ENCODE measurements around the gene HOXC13. TPM values are rescaled to one million over a fixed set of nuclear protein-coding genes. Genes with fewer than 3 reads are reported as not detected.

HOXC13 gene
- polyA plus RNA-seq, 1 donor (not counting 4 experiments of a cell fraction or from before 2014, with no cell fraction given) = 4.8 TPM

- no peak overlapping the region for H3K4me3 ChIP-seq (ENCODE audit: control insufficient read depth in 2 of 3, extremely low read depth in 1 of 3, insufficient read depth in 2 of 3, low read depth in 1 of 3, low read length in 3 of 3)
- H3K9me3 ChIP-seq (ENCODE audit: control insufficient read depth, low read depth, low read length) = no peaks in the 10 kb centered on the region
- no peaks in the 10 kb centered on the region for H3K9me1 ChIP-seq (ENCODE audit: control insufficient read depth, extremely low read depth, insufficient read depth, low read length)
- no peaks in the 10 kb centered on the region for H4K20me1 ChIP-seq (ENCODE audit: control insufficient read depth, extremely low read depth, insufficient read depth, low read length)
- no peak overlapping the region for H3K27ac ChIP-seq (ENCODE audit: control insufficient read depth, insufficient read depth, low read length)
- dilution Hi-C loops (cut with MboI; ENCODE audit: extremely low pct_ligation_motif_present, low sequenced_read_pairs) = loop anchor here (25.0 kb wide), 1 partner anchor 168 kb away; the partner anchor contains the start of gene CISTR
- no peak overlapping the region for H2AFZ ChIP-seq (ENCODE audit: control insufficient read depth, low read length)
- peaks cover 91% of the 10 kb centered on the region for H3K27me3 ChIP-seq (ENCODE audit: control insufficient read depth, extremely low read depth, insufficient read depth, low read length)
- no peak overlapping the region for H3K4me2 ChIP-seq (ENCODE audit: control insufficient read depth, extremely low read depth, insufficient read depth, low read depth, low read length)
- TF ChIP-seq EZH2 (IDR thresholded peaks at IDR 0.05; ENCODE audit: low read length) = peak; percentile 26
- TF ChIP-seq CTCF (optimal IDR thresholded peaks at IDR 0.05 in 1 of 3, IDR thresholded peaks at IDR 0.05 in 1 of 3, conservative IDR thresholded peaks at IDR 0.05 in 1 of 3; ENCODE audit: extremely low read depth in 1 of 3, insufficient read depth in 2 of 3, low read length in 3 of 3) = no peak
- H3K79me2 ChIP-seq (ENCODE audit: control insufficient read depth, insufficient read depth, low read length) = no peaks in the 10 kb centered on the region
- DNase-seq (ENCODE audit: low read depth, low spot score) = no peak
- no peak overlapping the region for H3K9ac ChIP-seq (ENCODE audit: control insufficient read depth, extremely low read depth, insufficient read depth, low read length)
- no peaks in the 10 kb centered on the region for H3K36me3 ChIP-seq (ENCODE audit: control insufficient read depth in 2 of 2, extremely low read depth in 1 of 2, insufficient read depth in 2 of 2, low read length in 2 of 2)
- no peak for FAIRE-seq
- no peaks in the 10 kb centered on the region for H3K4me1 ChIP-seq (ENCODE audit: control insufficient read depth, extremely low read depth, insufficient read depth, low read length)
These were observed 7.9 kb upstream of the HOXC13 start for GRCh38 chr12:53930591-53931255.

GRCh38 chr12:53931844-53932581 lies 6.6 kb upstream of the HOXC13 start:
- TF ChIP-seq CTCF (optimal IDR thresholded peaks at IDR 0.05 in 1 of 3, IDR thresholded peaks at IDR 0.05 in 1 of 3, conservative IDR thresholded peaks at IDR 0.05 in 1 of 3; ENCODE audit: extremely low read depth in 1 of 3, insufficient read depth in 2 of 3, low read length in 3 of 3) (no peak), EZH2 (IDR thresholded peaks at IDR 0.05; ENCODE audit: low read length) (no peak)
- Histone ChIP-seq H2AFZ (ENCODE audit: control insufficient read depth, low read length) (no peak overlapping the region), H3K36me3 (ENCODE audit: control insufficient read depth in 2 of 2, extremely low read depth in 1 of 2, insufficient read depth in 2 of 2, low read length in 2 of 2) (no peaks in the 10 kb centered on the region), H3K27me3 (ENCODE audit: control insufficient read depth, extremely low read depth, insufficient read depth, low read length) (peaks cover 81% of the 10 kb centered on the region), H3K4me3 (ENCODE audit: control insufficient read depth in 2 of 3, extremely low read depth in 1 of 3, insufficient read depth in 2 of 3, low read depth in 1 of 3, low read length in 3 of 3) (no peak overlapping the region), H3K4me1 (ENCODE audit: control insufficient read depth, extremely low read depth, insufficient read depth, low read length) (no peaks in the 10 kb centered on the region), H3K79me2 (ENCODE audit: control insufficient read depth, insufficient read depth, low read length) (no peaks in the 10 kb centered on the region), H3K9me3 (ENCODE audit: control insufficient read depth, low read depth, low read length) (no peaks in the 10 kb centered on the region), H3K9ac (ENCODE audit: control insufficient read depth, extremely low read depth, insufficient read depth, low read length) (no peak overlapping the region), H3K9me1 (ENCODE audit: control insufficient read depth, extremely low read depth, insufficient read depth, low read length) (no peaks in the 10 kb centered on the region), H3K27ac (ENCODE audit: control insufficient read depth, insufficient read depth, low read length) (no peak overlapping the region), H4K20me1 (ENCODE audit: control insufficient read depth, extremely low read depth, insufficient read depth, low read length) (no peaks in the 10 kb centered on the region), H3K4me2 (ENCODE audit: control insufficient read depth, extremely low read depth, insufficient read depth, low read depth, low read length) (no peak overlapping the region)
- dilution Hi-C loops (cut with MboI; ENCODE audit: extremely low pct_ligation_motif_present, low sequenced_read_pairs) = loop anchor here (25.0 kb wide), 1 partner anchor 170 kb away; the partner anchor contains the start of gene CISTR
- FAIRE-seq (no peak), DNase-seq (ENCODE audit: low read depth, low spot score) (no peak)

All from keratinocyte (primary cell).